HG03045 (cell line): ENCODE measurements around the gene LRP1B.

ENCODE experiments used
- ATAC-seq: cut with Tn5 transposase; IDR thresholded peaks from one replicate; pipeline ENCODE4 v1.9.1; 2021; ENCODE audit warnings: mild to moderate bottlenecking, moderate library complexity; ENCODE audit not compliant: unreplicated experiment

LRP1B gene

GRCh38 chr2:141065042-141065441, 1065.8 kb downstream of the LRP1B start:
- no peak for ATAC-seq

- ATAC-seq: no peak
Measured at GRCh38 chr2:141063406-141063805, 1067.4 kb downstream of the LRP1B start.

GRCh38 chr2:141062443-141062842, 1068.4 kb downstream of the LRP1B start:
- no peak for ATAC-seq

GRCh38 chr2:141062031-141062430, 1068.8 kb downstream of the LRP1B start:
- no peak for ATAC-seq

- no peak for ATAC-seq
Measured at GRCh38 chr2:141058556-141058955, 1072.3 kb downstream of the LRP1B start.

GRCh38 chr2:141055531-141055930, 1075.3 kb downstream of the LRP1B start:
- ATAC-seq: no peak

- ATAC-seq: no peak
Measured at GRCh38 chr2:141048951-141049350, 1081.9 kb downstream of the LRP1B start.

- no peak for ATAC-seq
Measured at GRCh38 chr2:141041281-141041680, 1089.5 kb downstream of the LRP1B start.

GRCh38 chr2:141038341-141038740, 1092.5 kb downstream of the LRP1B start:
- no peak for ATAC-seq

GRCh38 chr2:141037361-141037760, 1093.5 kb downstream of the LRP1B start:
- no peak for ATAC-seq

GRCh38 chr2:141035846-141036420, 1094.9 kb downstream of the LRP1B start:
- no peak for ATAC-seq

- ATAC-seq: no peak
Measured at GRCh38 chr2:141029428-141030078, 1101.3 kb downstream of the LRP1B start.

- no peak for ATAC-seq
Measured at GRCh38 chr2:141027221-141027620, 1103.6 kb downstream of the LRP1B start.

GRCh38 chr2:141021611-141022010, 1109.2 kb downstream of the LRP1B start:
- no peak for ATAC-seq

- no peak for ATAC-seq
Measured at GRCh38 chr2:141021109-141021508, 1109.7 kb downstream of the LRP1B start.

GRCh38 chr2:141020346-141020745, 1110.5 kb downstream of the LRP1B start:
- ATAC-seq: no peak

GRCh38 chr2:141015341-141016047, 1115.3 kb downstream of the LRP1B start:
- no peak for ATAC-seq

GRCh38 chr2:141003967-141004657, 1126.7 kb downstream of the LRP1B start:
- no peak for ATAC-seq

GRCh38 chr2:141001750-141002149, 1129.1 kb downstream of the LRP1B start:
- ATAC-seq: no peak

GRCh38 chr2:140998577-140998976, 1132.2 kb downstream of the LRP1B start:
- no peak for ATAC-seq

- no peak for ATAC-seq
Measured at GRCh38 chr2:140998017-140998416, 1132.8 kb downstream of the LRP1B start.

- ATAC-seq: no peak
Measured at GRCh38 chr2:140994856-140995255, 1136.0 kb downstream of the LRP1B start.
